Large intestine (tissue), 3 donors: ENCODE data around the gene PIP5KL1. TPM values are rescaled to one million over a fixed set of nuclear protein-coding genes. Genes with fewer than 3 reads are reported as not detected.
A peak's percentile ranks its signal among the peaks of the same experiment; 100 is the strongest.

Experiments used
- DNase-seq, 2 donors: peaks; one replicate each; pipeline versions ENCODE4 v3.0.0 to v3.0.0-alpha.2; 2013
- H3K27ac ChIP-seq: one replicate; pipeline ENCODE4 v1.5.1; 2013; ENCODE audit warnings: low read length
- H3K27me3 ChIP-seq: 2 replicates; pipeline ENCODE4 v1.6.1; 2013; ENCODE audit warnings: low read length; ENCODE audit not compliant: control insufficient read depth, insufficient read depth
- H3K36me3 ChIP-seq: 2 replicates; pipeline ENCODE4 v1.6.1; 2013; ENCODE audit warnings: low read length; ENCODE audit not compliant: control insufficient read depth, insufficient read depth
- H3K4me1 ChIP-seq: one replicate; pipeline ENCODE4 v1.6.1; 2013; ENCODE audit warnings: low read length; ENCODE audit not compliant: control insufficient read depth, insufficient read depth
- H3K4me3 ChIP-seq: one replicate; pipeline ENCODE4 v1.5.1; 2013; ENCODE audit warnings: low read length
- H3K9me3 ChIP-seq: one replicate; pipeline ENCODE4 v1.6.1; 2013; ENCODE audit warnings: mild to moderate bottlenecking, low read depth, low read length, moderate library complexity; ENCODE audit not compliant: control insufficient read depth
- WGBS: methylation state at CpG from one replicate; pipeline ENCODE4 v1.1.5; 2013; ENCODE audit warnings: low lambda C conversion rate; ENCODE audit not compliant: insufficient coverage; 5-methylcytosine and 5-hydroxymethylcytosine counted together
- polyA plus RNA-seq: library from polyadenylated mRNA; unstranded; fragments of 120-200 nt; gene quantifications from one replicate; pipeline ENCODE4 v1.2.1, GENCODE V29; 2013

PIP5KL1 gene
- polyA plus RNA-seq, 1 donor = 0.79 TPM

DNA sequence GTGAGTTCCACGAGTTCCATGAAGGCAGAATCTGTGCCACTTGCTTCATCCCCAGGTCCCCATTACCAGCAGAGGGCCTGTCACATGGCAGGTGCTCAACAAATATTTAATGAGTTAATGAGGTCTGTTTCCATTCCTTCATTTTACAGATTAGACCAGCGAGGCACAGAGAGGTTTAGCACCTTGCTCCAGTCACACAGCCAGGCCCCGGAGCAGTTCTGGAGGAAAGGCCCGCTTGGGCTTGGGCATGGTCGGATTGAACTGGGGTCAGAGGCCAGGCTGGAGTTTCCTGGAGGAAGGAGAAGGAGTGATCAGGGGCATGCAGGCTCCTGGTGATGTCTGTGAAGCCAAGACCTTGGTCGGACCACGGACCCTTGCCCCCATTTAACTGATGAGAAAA lies 9.8 kb downstream of the PIP5KL1 start:
- Histone ChIP-seq H3K27ac (no peak overlapping the region), H3K36me3 (no peaks in the 10 kb centered on the region), H3K4me1 (peaks cover 21% of the 10 kb centered on the region), H3K27me3 (peaks cover 34% of the 10 kb centered on the region), H3K4me3 (no peak overlapping the region), H3K9me3 (peaks cover 3% of the 10 kb centered on the region)
- no CpG with 5 or more reads among the region's 7 CpGs for WGBS
- DNase-seq = no peak

DNA sequence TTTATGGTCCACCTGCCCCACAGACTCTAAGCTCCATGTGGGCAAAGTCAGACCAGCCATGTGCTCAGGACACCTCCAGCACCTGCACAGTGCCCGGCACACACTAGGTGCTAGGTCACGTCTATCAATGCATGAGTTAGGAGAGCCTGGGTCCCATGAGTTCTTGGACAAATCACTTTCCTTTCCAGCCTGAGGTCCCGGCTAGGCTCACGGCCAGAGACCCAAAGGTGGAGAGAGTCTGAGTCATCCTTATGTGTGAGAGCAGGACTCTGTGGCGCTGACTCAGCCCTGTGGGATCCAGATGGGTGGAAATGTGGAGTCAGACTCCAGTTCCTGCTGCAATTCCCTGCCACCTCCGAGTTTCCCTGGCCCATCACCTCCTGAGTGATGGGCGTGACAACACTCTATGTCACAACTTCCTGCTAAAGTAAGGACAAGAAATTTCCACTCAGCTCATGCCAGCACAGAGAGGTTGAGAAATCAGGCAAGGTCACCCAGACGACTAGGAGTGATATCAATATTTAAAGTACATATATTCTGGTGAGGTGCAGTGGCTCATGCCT lies 11.2 kb downstream of the PIP5KL1 start:
- Histone ChIP-seq H3K4me1 (peaks cover 33% of the 10 kb centered on the region), H3K4me3 (no peak overlapping the region), H3K27me3 (peaks cover 22% of the 10 kb centered on the region), H3K9me3 (peaks cover 3% of the 10 kb centered on the region), H3K36me3 (no peaks in the 10 kb centered on the region), H3K27ac (no peak overlapping the region)
- peak in 1 of 2 donors; percentile 45 for DNase-seq
- no CpG with 5 or more reads among the region's 8 CpGs for WGBS

DNA sequence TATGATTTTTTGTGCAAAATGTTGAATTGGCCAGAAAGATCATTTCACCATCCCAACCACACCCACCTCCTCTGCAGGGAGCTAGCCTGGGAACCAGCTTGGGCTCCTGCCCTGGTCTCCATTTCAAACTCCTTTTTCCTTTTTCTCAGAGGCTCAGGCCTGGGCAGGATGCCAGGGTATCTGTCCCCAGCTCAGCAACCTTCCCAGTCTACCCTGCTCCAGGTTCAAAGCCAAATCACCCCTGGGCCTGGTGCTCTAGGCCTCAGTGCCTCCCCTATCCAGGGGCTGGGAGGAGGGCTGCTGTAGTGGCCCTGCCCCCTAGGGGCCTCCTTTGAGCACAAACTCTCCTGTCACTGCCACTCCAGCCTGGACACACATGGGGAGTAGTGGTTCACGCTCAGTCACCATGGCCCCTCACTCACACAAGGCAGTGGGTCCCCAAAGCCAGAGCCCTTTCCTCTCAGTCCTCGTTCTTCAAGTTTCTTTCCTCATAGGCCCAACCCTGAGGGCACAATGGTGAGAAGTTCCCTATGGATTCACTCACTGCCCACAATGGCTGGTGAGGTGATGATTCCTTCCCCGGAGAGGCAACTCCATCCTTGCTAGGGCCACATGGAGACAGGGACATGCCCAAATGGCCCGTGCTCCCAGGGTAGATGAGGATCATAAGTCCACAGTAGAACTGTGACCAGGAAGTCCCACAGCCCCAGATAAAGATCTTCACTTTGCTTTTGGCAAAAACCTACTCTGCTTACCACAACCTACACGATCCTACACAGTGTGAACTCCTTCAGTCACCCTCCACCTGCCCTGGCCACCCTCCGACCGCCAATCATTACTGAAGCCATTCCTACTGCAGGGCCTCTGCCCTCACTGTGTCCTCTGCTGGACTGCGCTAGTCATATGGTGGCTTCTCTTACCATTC lies 12.1 kb downstream of the PIP5KL1 start:
- no peak overlapping the region for H3K4me3 ChIP-seq
- H3K27ac ChIP-seq = no peak overlapping the region
- peaks cover 33% of the 10 kb centered on the region for H3K4me1 ChIP-seq
- H3K27me3 ChIP-seq = peaks cover 17% of the 10 kb centered on the region
- no CpG with 5 or more reads among the region's 8 CpGs for WGBS
- no peaks in the 10 kb centered on the region for H3K36me3 ChIP-seq
- H3K9me3 ChIP-seq = peaks cover 3% of the 10 kb centered on the region
- no peak for DNase-seq

DNA sequence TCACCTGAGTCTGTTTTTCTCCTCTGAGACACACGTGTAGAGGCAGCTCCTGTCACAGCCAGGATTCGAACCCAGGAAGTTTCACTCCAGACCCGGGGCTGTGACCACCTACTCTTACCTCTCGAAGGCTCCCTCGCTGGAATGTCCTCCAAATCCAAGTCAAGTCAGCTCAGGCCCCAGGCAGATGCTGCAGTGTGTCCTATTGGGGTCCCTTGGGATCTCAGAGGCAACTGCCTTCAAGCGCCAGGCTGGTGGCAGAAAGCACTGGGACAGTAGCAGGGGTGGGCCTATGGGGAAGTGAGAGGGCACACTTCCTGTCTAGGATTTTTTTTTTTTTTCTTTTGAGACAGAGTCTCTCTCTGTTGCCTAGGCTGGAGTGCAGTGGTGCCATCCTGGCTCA lies 13.0 kb downstream of the PIP5KL1 start:
- H3K27ac ChIP-seq = no peak overlapping the region
- peaks cover 10% of the 10 kb centered on the region for H3K27me3 ChIP-seq
- H3K4me1 ChIP-seq = peaks cover 36% of the 10 kb centered on the region
- no peak for DNase-seq
- H3K4me3 ChIP-seq = no peak overlapping the region
- H3K36me3 ChIP-seq = no peaks in the 10 kb centered on the region
- peaks cover 3% of the 10 kb centered on the region for H3K9me3 ChIP-seq
- no CpG with 5 or more reads among the region's 6 CpGs for WGBS

DNA sequence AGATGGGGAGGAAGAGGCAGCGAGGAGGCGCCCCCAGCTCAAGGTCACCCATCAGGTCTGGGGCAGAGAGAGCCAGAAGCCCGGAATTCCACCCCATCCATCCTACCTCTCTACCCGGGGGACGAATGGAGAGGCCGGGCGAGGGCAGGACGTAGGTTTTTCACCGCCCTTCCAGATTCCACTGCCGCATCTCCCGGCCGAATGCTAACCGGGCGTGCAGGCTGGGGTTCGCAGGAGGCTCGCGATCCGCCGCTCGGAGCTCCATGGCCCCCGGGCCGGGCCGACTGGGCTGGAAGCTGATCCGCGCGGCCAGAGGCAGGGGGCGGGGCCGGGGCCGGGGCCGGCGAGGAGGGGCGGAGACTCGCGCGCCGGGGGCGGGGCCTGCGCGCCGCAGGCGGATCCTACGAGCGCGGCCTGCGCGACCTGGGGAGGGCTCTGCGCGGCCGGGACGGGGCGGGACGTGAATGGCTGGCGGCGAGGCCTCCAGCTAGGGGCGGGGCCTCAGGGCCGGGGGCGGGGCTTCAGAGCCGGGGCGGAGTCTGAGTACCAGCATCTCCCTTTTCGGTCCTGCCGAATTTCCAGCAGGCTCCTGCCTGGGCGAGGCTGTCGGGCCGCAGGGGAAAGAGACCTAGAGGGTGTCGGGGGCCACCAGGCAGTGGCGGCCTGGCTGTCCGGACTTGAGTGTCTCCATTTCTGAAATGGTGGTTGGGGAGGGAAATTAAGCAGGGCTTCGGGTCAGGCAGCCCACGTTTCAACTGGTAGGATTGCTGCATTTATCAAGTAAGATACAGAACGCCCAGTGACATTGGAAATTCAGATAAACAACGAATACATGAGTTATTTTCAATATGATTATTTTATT lies 13.6 kb downstream of the PIP5KL1 start, which contains the start of gene ST6GALNAC4:
Gene ST6GALNAC4 (minus strand): TSS at position 322 of the 862 bp plus-strand sequence. CDS start 622 bp downstream, outside the sequence.
- peak; percentile 88 to 91 for DNase-seq
- WGBS = no CpG with 5 or more reads among the region's 71 CpGs
- H3K4me3 ChIP-seq = peak within 1 kb of the TSS; percentile 64
- peaks cover 6% of the 10 kb centered on the region for H3K9me3 ChIP-seq
- H3K27ac ChIP-seq = no peak within 1 kb of the TSS
- peaks cover 7% of the 10 kb centered on the region for H3K27me3 ChIP-seq
- peaks cover 38% of the 10 kb centered on the region for H3K4me1 ChIP-seq
- H3K36me3 ChIP-seq = peaks cover under 1% of the 10 kb centered on the region

DNA sequence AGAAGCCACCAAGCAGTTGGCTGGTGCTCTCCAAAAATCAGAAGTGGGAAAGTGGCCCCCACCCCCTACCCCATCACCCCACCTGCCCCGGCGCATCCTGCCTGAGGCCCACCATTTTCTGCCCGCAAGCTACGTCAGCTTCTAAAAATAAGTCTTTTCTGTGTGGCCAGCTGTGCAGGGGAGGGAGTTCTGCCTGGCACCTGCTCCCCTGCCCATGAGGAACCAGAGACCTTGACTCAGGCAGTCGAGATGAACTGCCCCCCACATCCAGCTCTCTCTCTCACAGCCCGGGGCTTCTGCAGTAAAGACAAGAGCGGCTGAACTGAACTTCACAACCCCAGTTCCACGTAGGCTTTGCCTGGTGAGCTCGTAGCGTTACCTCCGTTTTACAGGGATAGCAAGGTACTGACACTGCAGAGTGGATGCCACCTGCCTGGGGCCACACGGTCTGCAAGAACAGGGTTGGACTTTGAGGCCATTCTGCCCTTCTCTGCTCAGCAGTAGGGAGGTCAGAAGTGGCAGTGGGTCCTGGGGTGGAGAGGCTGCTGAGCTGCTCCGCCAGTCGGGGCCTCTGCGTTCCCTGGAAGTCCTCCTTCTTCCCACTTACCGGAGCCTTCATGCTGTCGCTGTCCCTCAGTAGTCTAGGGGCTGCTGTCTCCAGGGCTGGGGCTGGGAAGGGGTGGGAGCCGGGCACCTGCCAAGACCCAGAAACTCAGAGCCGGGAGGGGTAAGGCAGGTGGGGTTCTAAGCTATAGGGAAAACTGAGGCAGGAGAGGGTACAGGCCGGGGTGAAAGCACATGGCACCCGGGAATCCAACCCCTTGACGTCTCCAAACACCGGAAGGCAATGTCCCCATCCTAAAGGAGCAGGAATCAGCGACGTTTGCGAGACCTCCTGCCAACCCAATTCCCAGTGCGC lies 14.5 kb downstream of the PIP5KL1 start:
- peak in 1 of 2 donors; percentile 56 for DNase-seq

DNA sequence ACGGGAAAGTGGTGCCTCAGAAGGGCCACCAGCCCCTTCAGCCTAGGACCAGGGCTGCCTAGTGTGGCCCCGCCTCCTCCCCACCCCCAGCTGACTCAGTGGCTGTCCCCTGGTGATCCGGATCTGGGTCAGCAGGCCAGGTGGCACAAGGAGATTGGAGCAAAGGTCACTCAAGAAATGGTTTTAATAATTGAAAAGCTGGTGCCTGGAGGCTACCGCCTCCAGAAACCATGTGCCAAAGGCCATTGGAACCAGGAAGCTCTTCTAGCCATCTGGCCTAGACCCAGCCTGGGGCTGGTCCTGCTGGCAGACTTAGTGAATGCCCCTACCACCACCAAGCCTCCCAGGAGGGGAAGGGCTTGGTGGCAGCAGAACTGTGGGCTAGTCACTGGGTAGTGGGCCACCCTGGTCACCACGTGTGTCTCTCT lies 15.2 kb downstream of the PIP5KL1 start:
- no peak overlapping the region for H3K4me3 ChIP-seq
- peaks cover 3% of the 10 kb centered on the region for H3K9me3 ChIP-seq
- H3K27ac ChIP-seq = no peak overlapping the region
- no CpG with 5 or more reads among the region's 5 CpGs for WGBS
- peaks cover 2% of the 10 kb centered on the region for H3K36me3 ChIP-seq
- no peak for DNase-seq
- peaks cover 6% of the 10 kb centered on the region for H3K27me3 ChIP-seq
- peaks cover 34% of the 10 kb centered on the region for H3K4me1 ChIP-seq

More for the DNA sequence above, 14.5 kb downstream of the PIP5KL1 start:
- Histone ChIP-seq H3K27ac (no peak overlapping the region), H3K27me3 (peaks cover 3% of the 10 kb centered on the region), H3K36me3 (peaks cover 2% of the 10 kb centered on the region), H3K4me3 (peak overlapping the region; percentile 64), H3K4me1 (peaks cover 34% of the 10 kb centered on the region), H3K9me3 (peaks cover 3% of the 10 kb centered on the region)
- WGBS = no CpG with 5 or more reads among the region's 27 CpGs

DNA sequence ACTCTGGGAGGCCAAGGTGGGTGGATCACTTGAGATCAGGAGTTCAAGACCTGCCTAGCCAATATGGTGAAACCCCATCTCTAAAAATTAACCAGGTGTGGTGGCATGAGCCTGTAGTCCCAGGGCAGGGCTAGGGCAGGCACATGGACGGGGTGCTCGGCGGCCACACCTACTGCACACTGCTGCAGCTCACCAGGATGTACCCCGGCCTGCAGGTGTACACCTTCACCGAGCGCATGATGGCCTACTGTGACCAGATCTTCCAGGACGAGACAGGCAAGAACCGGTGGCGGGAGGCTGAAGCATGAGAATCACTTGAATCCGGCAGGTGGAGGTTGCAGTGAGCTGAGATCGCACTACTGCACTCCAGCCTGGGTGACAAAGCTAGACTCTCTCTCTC lies 16.9 kb downstream of the PIP5KL1 start:
- no peak for DNase-seq
- peaks cover 34% of the 10 kb centered on the region for H3K4me1 ChIP-seq
- WGBS = no CpG with 5 or more reads among the region's 11 CpGs
- peaks cover 8% of the 10 kb centered on the region for H3K27me3 ChIP-seq
- H3K9me3 ChIP-seq = peaks cover 3% of the 10 kb centered on the region
- H3K27ac ChIP-seq = no peak overlapping the region
- H3K36me3 ChIP-seq = peaks cover 2% of the 10 kb centered on the region
- no peak overlapping the region for H3K4me3 ChIP-seq

DNA sequence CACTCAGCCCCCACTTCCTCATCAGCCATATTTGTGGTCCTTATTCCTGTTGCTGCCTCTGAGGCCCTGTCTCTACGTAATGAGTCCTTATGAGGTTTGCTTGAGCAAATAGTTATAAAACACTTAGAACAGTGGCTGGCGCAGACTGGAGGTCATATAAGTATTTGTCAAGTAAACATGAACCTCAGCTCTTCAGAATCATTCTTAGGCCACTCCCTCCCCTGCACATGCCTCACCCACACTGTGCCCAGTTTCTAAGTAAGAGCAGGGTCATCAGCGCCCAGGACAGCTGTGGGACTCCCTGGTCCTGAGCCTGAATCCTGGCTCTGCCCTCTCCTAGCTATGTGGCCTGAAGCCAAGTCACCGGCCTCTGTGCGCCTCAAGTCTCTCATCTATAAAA lies 17.7 kb downstream of the PIP5KL1 start:
- DNase-seq = peak; percentile 73 to 91
- Histone ChIP-seq H3K27ac (no peak overlapping the region), H3K36me3 (peaks cover 2% of the 10 kb centered on the region), H3K4me3 (no peak overlapping the region), H3K9me3 (peaks cover 3% of the 10 kb centered on the region), H3K27me3 (peaks cover 8% of the 10 kb centered on the region), H3K4me1 (peaks cover 34% of the 10 kb centered on the region)
- WGBS = no CpG with 5 or more reads among the region's 5 CpGs
